MM.1S (cell line): ENCODE measurements around the gene RPH3AL.

Experiments
- DNase-seq: peaks from one replicate; pipeline ENCODE4 v3.0.0-alpha.2; 2015
- H2AFZ ChIP-seq: fragments of 300-600 bp; sonication (generic); 2 replicates; pipeline ENCODE4 v1.6.0; 2016; ENCODE audit warnings: antibody characterized with exemption, low read length
- H3F3A ChIP-seq: fragments of 300-600 bp; sonication (generic); 2 replicates; pipeline ENCODE4 v1.6.1; 2016; ENCODE audit warnings: mild to moderate bottlenecking, antibody characterized with exemption, low read length, moderate library complexity, mixed read lengths; ENCODE audit not compliant: insufficient read depth
- H3K27ac ChIP-seq: fragments of 300-600 bp; sonication (generic); 2 replicates; pipeline ENCODE4 v1.5.1; 2016; ENCODE audit warnings: mild to moderate bottlenecking, low read length
- H3K27me3 ChIP-seq: fragments of 300-600 bp; sonication (generic); replicated peaks from 2 replicates; pipeline ENCODE4 v1.6.0; 2016; ENCODE audit warnings: low read length; ENCODE audit not compliant: insufficient read depth
- H3K36me3 ChIP-seq: fragments of 300-600 bp; sonication (generic); replicated peaks from 2 replicates; pipeline ENCODE4 v1.6.1; 2016; ENCODE audit warnings: mild to moderate bottlenecking, low read length, mixed read lengths; ENCODE audit not compliant: insufficient read depth
- H3K4me1 ChIP-seq: fragments of 300-600 bp; sonication (generic); 2 replicates; pipeline ENCODE4 v1.6.1; 2016; ENCODE audit warnings: low read length, mixed read lengths
- H3K4me2 ChIP-seq: fragments of 300-600 bp; sonication (generic); 2 replicates; pipeline ENCODE4 v1.6.0; 2016; ENCODE audit warnings: low read depth, low read length
- H3K4me3 ChIP-seq: fragments of 300-600 bp; sonication (generic); 2 replicates; pipeline ENCODE4 v1.5.1; 2016; ENCODE audit warnings: low read length, mixed read lengths
- H3K79me2 ChIP-seq: fragments of 300-600 bp; sonication (generic); 2 replicates; pipeline ENCODE4 v1.6.1; 2016; ENCODE audit warnings: mixed run types, low read length, mixed read lengths
- H3K9ac ChIP-seq: fragments of 300-600 bp; sonication (generic); 2 replicates; pipeline ENCODE4 v1.6.1; 2016; ENCODE audit warnings: low read length, mixed read lengths
- H3K9me2 ChIP-seq: fragments of 300-600 bp; sonication (generic); replicated peaks from 2 replicates; pipeline ENCODE4 v1.6.1; 2016; ENCODE audit warnings: mild to moderate bottlenecking, low read length, mixed read lengths; ENCODE audit not compliant: insufficient read depth
- H3K9me3 ChIP-seq: fragments of 300-600 bp; sonication (generic); replicated peaks from 2 replicates; pipeline ENCODE4 v1.6.1; 2016; ENCODE audit warnings: mild to moderate bottlenecking, low read length, mixed read lengths; ENCODE audit not compliant: insufficient read depth
- H4K20me1 ChIP-seq: fragments of 300-600 bp; sonication (generic); 2 replicates; pipeline ENCODE4 v1.6.1; 2016; ENCODE audit warnings: mild to moderate bottlenecking, low read length, moderate library complexity, mixed read lengths; ENCODE audit not compliant: insufficient read depth
- EZH2 ChIP-seq: fragments of 300-600 bp; sonication (generic); optimal IDR thresholded peaks from 2 replicates; pipeline ENCODE3; 2017; ENCODE audit warnings: low read depth, mild to moderate bottlenecking, antibody characterized with exemption, low read length, mixed read lengths
- EZH2phosphoT487 ChIP-seq: fragments of 300-600 bp; sonication (generic); IDR thresholded peaks from 2 replicates; pipeline ENCODE4 v1.6.1; 2018; ENCODE audit warnings: antibody characterized with exemption, low read length
- TF ChIP-seq, protein P1 (sequence below): fragments of 300-600 bp; sonication (generic); IDR thresholded peaks from 2 replicates; pipeline ENCODE4 v1.5.1; 2016; ENCODE audit warnings: antibody characterized with exemption, low read length, mixed read lengths

RPH3AL gene

DNA sequence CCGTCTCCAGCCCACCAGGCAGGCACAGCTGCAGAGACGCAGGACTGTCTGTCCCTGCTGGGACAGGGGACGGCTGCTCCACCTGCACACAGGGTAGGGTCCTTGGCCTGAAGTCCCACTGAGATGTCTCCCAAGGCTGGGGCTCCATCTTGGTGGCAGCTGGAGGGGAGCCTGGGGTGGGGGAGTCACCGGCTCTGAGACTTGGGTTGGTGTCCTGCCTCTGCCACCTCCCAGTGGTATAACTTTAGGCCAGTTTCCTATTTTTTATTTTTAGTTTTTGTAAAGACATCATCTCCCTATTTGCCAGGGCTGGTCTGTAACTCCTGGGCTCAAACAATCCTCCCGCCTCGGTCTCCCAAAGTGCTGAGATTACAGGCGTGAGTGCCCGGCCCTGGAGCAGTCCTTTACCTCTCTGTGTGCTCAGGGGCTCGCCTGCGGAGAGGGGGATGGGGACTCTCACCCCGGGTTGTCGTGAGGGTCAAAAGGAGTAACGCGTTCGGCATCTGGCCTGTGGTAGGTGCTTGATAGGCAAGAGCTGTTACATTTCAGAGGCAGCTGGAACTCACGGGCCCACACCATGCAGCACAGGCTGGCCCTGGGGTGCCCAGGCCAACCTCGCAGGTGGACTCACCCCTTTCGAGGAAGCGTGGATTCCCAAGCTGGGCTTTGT, 124.5 kb downstream of the RPH3AL start:
- no peak overlapping the region for H3K4me3 ChIP-seq
- no peaks in the 10 kb centered on the region for H3K9me3 ChIP-seq
- H3K27ac ChIP-seq = no peak overlapping the region
- no peaks in the 10 kb centered on the region for H3K4me1 ChIP-seq
- peaks cover 95% of the 10 kb centered on the region for H3K27me3 ChIP-seq
- no peaks in the 10 kb centered on the region for H3F3A ChIP-seq
- H3K9me2 ChIP-seq = no peaks in the 10 kb centered on the region
- H3K36me3 ChIP-seq = no peaks in the 10 kb centered on the region
- TF ChIP-seq, protein P1, sequence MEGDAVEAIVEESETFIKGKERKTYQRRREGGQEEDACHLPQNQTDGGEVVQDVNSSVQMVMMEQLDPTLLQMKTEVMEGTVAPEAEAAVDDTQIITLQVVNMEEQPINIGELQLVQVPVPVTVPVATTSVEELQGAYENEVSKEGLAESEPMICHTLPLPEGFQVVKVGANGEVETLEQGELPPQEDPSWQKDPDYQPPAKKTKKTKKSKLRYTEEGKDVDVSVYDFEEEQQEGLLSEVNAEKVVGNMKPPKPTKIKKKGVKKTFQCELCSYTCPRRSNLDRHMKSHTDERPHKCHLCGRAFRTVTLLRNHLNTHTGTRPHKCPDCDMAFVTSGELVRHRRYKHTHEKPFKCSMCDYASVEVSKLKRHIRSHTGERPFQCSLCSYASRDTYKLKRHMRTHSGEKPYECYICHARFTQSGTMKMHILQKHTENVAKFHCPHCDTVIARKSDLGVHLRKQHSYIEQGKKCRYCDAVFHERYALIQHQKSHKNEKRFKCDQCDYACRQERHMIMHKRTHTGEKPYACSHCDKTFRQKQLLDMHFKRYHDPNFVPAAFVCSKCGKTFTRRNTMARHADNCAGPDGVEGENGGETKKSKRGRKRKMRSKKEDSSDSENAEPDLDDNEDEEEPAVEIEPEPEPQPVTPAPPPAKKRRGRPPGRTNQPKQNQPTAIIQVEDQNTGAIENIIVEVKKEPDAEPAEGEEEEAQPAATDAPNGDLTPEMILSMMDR = no peak
- TF ChIP-seq EZH2phosphoT487 = no peak
- TF ChIP-seq EZH2 = no peak
- H3K79me2 ChIP-seq = no peaks in the 10 kb centered on the region
- no peak overlapping the region for H3K4me2 ChIP-seq
- DNase-seq = no peak
- no peak overlapping the region for H2AFZ ChIP-seq
- H3K9ac ChIP-seq = no peak overlapping the region
- no peaks in the 10 kb centered on the region for H4K20me1 ChIP-seq

DNA sequence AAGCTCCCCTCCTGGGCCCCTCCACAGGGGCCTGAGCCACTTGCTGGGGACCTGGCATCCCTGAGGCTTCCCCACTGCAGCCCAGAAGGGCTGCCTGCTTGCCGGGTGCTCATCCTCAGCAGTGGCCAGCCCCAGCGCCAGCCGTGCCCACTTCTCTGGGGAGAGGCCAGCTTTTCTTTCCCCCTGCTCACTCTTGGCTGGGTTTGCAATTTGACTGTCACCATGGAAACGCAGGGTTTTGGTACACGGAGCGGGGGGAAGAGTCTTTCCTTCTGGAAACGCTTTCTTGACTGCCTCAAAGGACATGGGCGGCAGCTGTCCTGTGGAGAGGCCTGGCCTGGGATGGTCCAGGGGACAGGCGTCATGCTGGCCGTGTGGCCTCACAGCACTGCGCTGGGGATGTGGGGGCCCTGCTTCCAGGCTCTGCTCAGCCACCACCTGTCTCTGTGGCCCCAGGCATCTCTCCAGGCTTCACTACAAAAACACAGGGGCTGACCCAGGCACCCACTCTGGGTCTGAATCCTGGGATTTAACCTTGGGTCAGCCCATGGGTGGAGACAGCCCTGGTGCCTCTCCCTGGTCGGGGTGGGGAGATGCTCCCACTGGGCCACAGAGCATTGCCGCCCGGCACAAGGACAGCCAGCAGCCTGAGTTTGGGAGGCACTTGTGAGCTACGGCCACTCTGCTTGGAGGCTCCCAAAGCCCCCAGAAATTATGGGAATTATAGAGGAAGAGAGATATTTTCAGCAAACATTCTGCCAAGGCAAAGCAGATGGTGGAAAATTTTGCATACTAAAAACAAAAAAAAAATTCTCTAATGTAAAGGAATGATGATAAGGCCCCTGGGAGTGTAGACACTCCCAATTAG, 125.3 kb downstream of the RPH3AL start:
- H3K9ac ChIP-seq = no peak overlapping the region
- H2AFZ ChIP-seq = no peak overlapping the region
- H4K20me1 ChIP-seq = no peaks in the 10 kb centered on the region
- H3K27me3 ChIP-seq = peaks cover 93% of the 10 kb centered on the region
- H3K4me2 ChIP-seq = no peak overlapping the region
- no peak for TF ChIP-seq EZH2phosphoT487
- TF ChIP-seq, protein P1 = no peak
- no peak for TF ChIP-seq EZH2
- H3K4me3 ChIP-seq = no peak overlapping the region
- H3K4me1 ChIP-seq = no peaks in the 10 kb centered on the region
- DNase-seq = no peak
- no peaks in the 10 kb centered on the region for H3K9me3 ChIP-seq
- H3K9me2 ChIP-seq = no peaks in the 10 kb centered on the region
- H3F3A ChIP-seq = no peaks in the 10 kb centered on the region
- H3K79me2 ChIP-seq = no peaks in the 10 kb centered on the region
- no peaks in the 10 kb centered on the region for H3K36me3 ChIP-seq
- H3K27ac ChIP-seq = no peak overlapping the region

DNA sequence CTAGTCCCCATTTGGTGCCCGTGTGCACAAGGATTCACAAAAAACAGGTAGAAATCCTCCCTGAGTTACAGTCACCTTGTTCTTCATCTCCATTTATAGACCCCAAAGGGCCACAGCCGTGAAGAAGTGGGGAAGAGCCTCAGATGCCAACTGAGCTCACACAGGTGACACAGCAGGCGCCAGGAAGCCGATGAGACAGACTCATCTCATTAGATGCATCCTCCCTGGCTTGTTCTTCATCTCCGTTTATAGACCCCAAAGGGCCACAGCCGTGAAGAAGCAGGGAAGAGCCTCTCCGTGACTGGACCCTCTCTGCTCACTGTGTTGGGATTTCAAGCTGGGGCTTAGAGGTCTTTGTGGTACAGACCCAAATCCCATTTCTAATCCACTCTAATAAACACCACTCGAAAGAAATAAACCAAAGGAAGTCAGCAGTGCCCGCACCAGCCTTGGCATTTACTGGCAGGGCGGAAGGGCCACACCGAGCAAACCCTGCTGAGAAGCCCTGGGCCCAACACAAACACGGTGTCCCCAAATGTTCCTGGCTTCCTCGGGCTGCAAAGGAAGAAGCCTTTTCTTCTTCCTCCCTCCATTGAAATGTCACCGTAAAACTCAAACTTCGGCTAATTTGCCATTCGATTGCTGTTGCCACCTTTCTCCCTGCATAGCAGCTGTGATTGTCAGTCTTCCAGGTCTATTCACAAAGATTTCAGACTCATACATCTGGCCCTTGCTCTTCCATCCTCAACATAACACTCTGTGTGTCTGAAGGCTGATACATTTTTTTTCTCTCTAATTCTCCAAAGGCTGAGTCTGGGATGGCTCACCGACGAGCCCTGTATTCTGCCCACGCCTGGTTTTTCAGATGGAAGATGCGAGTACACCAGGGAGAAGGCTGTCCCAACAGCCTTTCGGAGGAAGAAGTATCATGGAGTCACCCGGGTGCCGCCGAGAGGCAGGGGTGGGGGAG, 126.2 kb downstream of the RPH3AL start:
- peaks cover 87% of the 10 kb centered on the region for H3K27me3 ChIP-seq
- H3K79me2 ChIP-seq = no peaks in the 10 kb centered on the region
- H3K9me2 ChIP-seq = no peaks in the 10 kb centered on the region
- H3K4me2 ChIP-seq = no peak overlapping the region
- no peak overlapping the region for H3K4me3 ChIP-seq
- TF ChIP-seq, protein P1 = no peak
- TF ChIP-seq EZH2phosphoT487 (no peak), EZH2 (no peak)
- no peak overlapping the region for H3K9ac ChIP-seq
- H3K9me3 ChIP-seq = no peaks in the 10 kb centered on the region
- no peaks in the 10 kb centered on the region for H4K20me1 ChIP-seq
- H3K36me3 ChIP-seq = no peaks in the 10 kb centered on the region
- no peaks in the 10 kb centered on the region for H3K4me1 ChIP-seq
- DNase-seq = no peak
- H3K27ac ChIP-seq = no peak overlapping the region
- H3F3A ChIP-seq = no peaks in the 10 kb centered on the region
- H2AFZ ChIP-seq = no peak overlapping the region
